K562 (cell line): ENCODE measurements around the gene PPP1R16B. TPM values are rescaled to one million over a fixed set of nuclear protein-coding genes. Genes with fewer than 3 reads are reported as not detected.

Experiments used
- HMGXB4 ChIP-seq: sonication (generic); formaldehyde crosslinking; IDR thresholded peaks from 2 replicates; pipeline ENCODE4 v1.8.1; 2023; ENCODE audit warnings: mild to moderate bottlenecking, missing genetic modification reagents
- NCOA2 ChIP-seq, 2 experiments: fragments of 450-650 bp; IDR thresholded peaks; 2 replicates each; pipeline ENCODE4 v1.6.1; 2018; ENCODE audit warnings: mild to moderate bottlenecking in 2 of 2, moderate library complexity in 1 of 2; ENCODE audit not compliant: partially characterized antibody in 2 of 2
- NCOR1 ChIP-seq: fragments of 450-650 bp; IDR thresholded peaks from 2 replicates; pipeline ENCODE4 v1.6.1; 2016; ENCODE audit warnings: mild to moderate bottlenecking, moderate library complexity
- NONO ChIP-seq, 2 experiments: fragments of 200-400 bp in 1 of 2; fragments of 450-650 bp in 1 of 2; formaldehyde crosslinking in 1 of 2; IDR thresholded peaks; 2 replicates each; pipeline ENCODE4 v1.6.1; 2017; ENCODE audit warnings: low read depth in 2 of 2, mild to moderate bottlenecking in 2 of 2, moderate library complexity in 2 of 2, low read length in 1 of 2
- SAP30 ChIP-seq: fragments of 200-600 bp; sonication (generic); IDR thresholded peaks from 2 replicates; pipeline ENCODE4 v1.6.1; 2012; ENCODE audit warnings: borderline replicate concordance, low read depth, mild to moderate bottlenecking, moderate library complexity, low read length, control low read depth, inconsistent platforms; ENCODE audit not compliant: insufficient read depth, poor library complexity, severe bottlenecking
- SMAD4 ChIP-seq: fragments of 250-450 bp; sonication (Bioruptor Pico); conservative IDR thresholded peaks from 2 replicates; pipeline ENCODE4 v1.8.0; 2021; ENCODE audit warnings: inconsistent platforms, mild to moderate bottlenecking, moderate library complexity
- TEAD4 ChIP-seq, 2 experiments: sonication (generic) in 1 of 2; formaldehyde crosslinking in 1 of 2; IDR thresholded peaks; 2 replicates each; pipeline versions ENCODE4 v1.6.1 to v1.8.0; 2012 to 2022; ENCODE audit warnings: borderline replicate concordance in 1 of 2, inconsistent platforms in 1 of 2, low read length in 1 of 2, mild to moderate bottlenecking in 1 of 2, missing genetic modification reagents in 1 of 2
- TSC22D4 ChIP-seq: fragments of 450-650 bp; IDR thresholded peaks from 2 replicates; pipeline ENCODE4 v1.6.1; 2016; ENCODE audit warnings: missing genetic modification characterization, missing biosample characterization, control low read depth
- ZNF175 ChIP-seq: fragments of 200-800 bp; sonication (Bioruptor generic); IDR thresholded peaks from 2 replicates; pipeline ENCODE4 v1.6.1; 2016; ENCODE audit warnings: low read depth, mild to moderate bottlenecking, missing genetic modification characterization, missing compliant biosample characterization
- ZNF644 ChIP-seq: fragments of 200-800 bp; sonication (Bioruptor generic); IDR thresholded peaks from 2 replicates; pipeline ENCODE4 v1.6.1; 2016; ENCODE audit warnings: low read depth, missing genetic modification characterization, missing compliant biosample characterization
- polyA plus RNA-seq, 8 experiments: library from polyadenylated mRNA; depleted of rRNA in 4 of 8; stranded (reverse) in 5 of 8; unstranded in 3 of 8; fragments of >200 nt; fragmentation: Nextera tagmentation in 2 of 8; fragmentation: Illumina TruSeq in 1 of 8; extraction: Ambion mirVana in 2 of 8; extraction: Trizol in 1 of 8; gene quantifications; 2 replicates each; pipeline versions ENCODE4 v1.2.1 to v1.2.3, GENCODE V29; 2011 to 2014; ENCODE audit warnings: inconsistent platforms in 1 of 8, missing spikeins in 1 of 8
- total RNA-seq, 7 experiments: library from RNA; depleted of rRNA in 6 of 7; stranded (reverse); fragments of >200 nt in 6 of 7; fragmentation: Illumina TruSeq in 2 of 7; extraction: Trizol in 2 of 7; gene quantifications; 2 replicates each; pipeline versions ENCODE4 v1.2.1 to v1.2.3, GENCODE V29; 2011 to 2021; ENCODE audit warnings: low replicate concordance in 1 of 7

Gene PPP1R16B
- total and polyA plus RNA-seq, 9 of the 15 experiments (the other 6 are each of a cell fraction or from before 2014, with no cell fraction given), result 1.5 to 11.5 (median 6.8) TPM

DNA sequence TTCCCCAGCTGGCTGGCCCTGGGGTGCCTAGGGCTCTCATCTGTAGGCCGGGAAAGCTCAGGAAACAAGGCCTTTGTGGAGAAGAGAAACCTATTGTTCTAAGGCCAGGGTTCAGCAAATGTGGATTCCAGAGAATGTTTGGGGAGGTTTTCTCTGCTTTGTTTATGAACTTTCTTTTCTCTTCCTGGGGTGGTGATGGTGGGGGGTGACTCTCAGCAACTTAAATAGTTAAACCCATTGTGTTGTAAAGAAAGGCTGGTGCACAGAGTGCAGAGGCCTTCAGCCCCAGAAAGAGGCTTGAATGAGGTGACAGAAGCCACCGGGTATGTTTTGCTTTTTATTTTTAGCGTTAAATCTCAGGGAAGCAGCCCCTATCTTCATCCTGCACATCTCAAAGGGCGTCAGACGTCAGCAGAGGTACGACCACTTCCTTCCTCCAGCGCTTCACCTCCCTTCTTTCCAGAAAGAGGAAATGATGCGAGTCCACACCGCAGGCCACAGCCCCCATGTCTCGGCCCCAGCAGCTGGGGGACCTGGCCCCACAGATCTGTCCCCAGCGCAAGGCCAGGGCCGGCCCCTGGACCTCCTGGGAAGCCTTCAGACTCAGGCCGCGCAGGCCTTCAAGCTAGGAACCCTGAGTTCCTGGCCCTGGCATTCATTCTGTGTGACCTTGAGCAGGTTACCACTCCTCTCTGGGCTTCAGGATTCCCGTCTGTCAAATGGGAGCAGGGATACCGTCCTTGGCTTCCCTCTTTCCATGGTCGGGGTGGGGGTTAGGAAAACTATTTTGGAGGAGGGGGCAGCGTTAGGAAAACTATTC is 605 bp upstream of the PPP1R16B start (continued):
- TF ChIP-seq TEAD4 (IDR thresholded peaks at IDR 0.05; ENCODE audit: low read length), result peak; percentile 86
- TF ChIP-seq TEAD4 (CRISPR knock-in tag; IDR thresholded peaks at IDR 0.05; ENCODE audit: borderline replicate concordance), result no peak
- peak; percentile 71 for TF ChIP-seq SMAD4 (CRISPR knock-in tag)
- no peak for TF ChIP-seq ZNF644 (tag)
- no peak for TF ChIP-seq NCOA2 (IDR thresholded peaks at IDR 0.05; ENCODE audit: partially characterized antibody in 2 of 2)
- TF ChIP-seq HMGXB4 (CRISPR knock-in tag), result no peak
- TF ChIP-seq NONO (IDR thresholded peaks at IDR 0.05; ENCODE audit: low read depth in 2 of 2, low read length in 1 of 2), result no peak
- TF ChIP-seq NCOR1, result peak; percentile 51; the same call in 1 of the 2 replicates
- TF ChIP-seq ZNF175 (CRISPR knock-in tag), result peak; percentile 48; the same call in 1 of the 2 replicates
- TF ChIP-seq TSC22D4 (tag), result no peak
- no peak for TF ChIP-seq SAP30
